Measurements from ENCODE around the gene CLDN7. TPM values are rescaled to one million over a fixed set of nuclear protein-coding genes. Genes with fewer than 3 reads are reported as not detected.

CLDN7 gene
- total and polyA plus RNA-seq, 4 donors: 3.0 to 35.0 (median 19.6) TPM

- TF ChIP-seq FOXA2 (IDR thresholded peaks at IDR 0.05) (peak; percentile 39), HNF4G (IDR thresholded peaks at IDR 0.05) (peak; percentile 48), YY1 (IDR thresholded peaks at IDR 0.05) (peak; percentile 33), ATF3 (IDR thresholded peaks at IDR 0.05) (no peak), JUND (IDR thresholded peaks at IDR 0.05) (peak; percentile 82 to 95), RXRA (IDR thresholded peaks at IDR 0.05) (peak; percentile 97 to 98)
These were observed 42.3 kb downstream of the CLDN7 start, which contains the start of the genes ACADVL and DLG4 (continued) for GRCh38 chr17:7219812-7220592.

GRCh38 chr17:7219229-7219811, 43.0 kb downstream of the CLDN7 start:
- H3K27ac ChIP-seq (ENCODE audit: low read depth in 1 of 2, low read length in 2 of 2): peak overlapping the region; percentile 99
- WGBS: 20% methylated on average over 12 of the region's 12 CpGs
- H3K9ac ChIP-seq (ENCODE audit: low read depth in 1 of 2, low read length in 2 of 2): peak overlapping the region; percentile 78 to 79
- no peak for DNase-seq (ENCODE audit: low spot score)
- TF ChIP-seq CTCF (IDR thresholded peaks at IDR 0.05; ENCODE audit: low read depth, low read length, missing input control): no peak
- TF ChIP-seq FOXA1 (IDR thresholded peaks at IDR 0.05): no peak
- TF ChIP-seq MAX (IDR thresholded peaks at IDR 0.05): peak; percentile 47
- no peak for TF ChIP-seq ATF3 (IDR thresholded peaks at IDR 0.05)
- TF ChIP-seq FOXA2 (IDR thresholded peaks at IDR 0.05): no peak
- H3K36me3 ChIP-seq (ENCODE audit: control insufficient read depth in 4 of 4, insufficient read depth in 3 of 4, low read depth in 1 of 4, low read length in 3 of 4): peaks cover 8 to 34% (median 26%) of the 10 kb centered on the region in 4 donors
- no peaks in the 10 kb centered on the region for H3K27me3 ChIP-seq (ENCODE audit: control insufficient read depth in 4 of 4, insufficient read depth in 4 of 4, low read length in 3 of 4)
- no peaks in the 10 kb centered on the region for H3K9me3 ChIP-seq (ENCODE audit: control insufficient read depth in 4 of 4, low read length in 3 of 4)
- peaks cover 14 to 67% (median 51%) of the 10 kb centered on the region in 4 donors for H3K4me1 ChIP-seq (ENCODE audit: control insufficient read depth in 4 of 4, insufficient read depth in 4 of 4, low read length in 3 of 4)
- peak overlapping the region; percentile 27 to 82 (median 79) for H3K4me3 ChIP-seq (ENCODE audit: low read depth in 1 of 3, low read length in 3 of 3)

GRCh38 chr17:7218758-7219157, 43.5 kb downstream of the CLDN7 start:
- no peak for DNase-seq (ENCODE audit: low spot score)
- Histone ChIP-seq H3K27me3 (ENCODE audit: control insufficient read depth in 4 of 4, insufficient read depth in 4 of 4, low read length in 3 of 4) (no peaks in the 10 kb centered on the region), H3K4me3 (ENCODE audit: low read depth in 1 of 3, low read length in 3 of 3) (no peak overlapping the region), H3K9ac (ENCODE audit: low read depth in 1 of 2, low read length in 2 of 2) (no peak overlapping the region), H3K27ac (ENCODE audit: low read depth in 1 of 2, low read length in 2 of 2) (peak overlapping the region; percentile 99), H3K4me1 (ENCODE audit: control insufficient read depth in 4 of 4, insufficient read depth in 4 of 4, low read length in 3 of 4) (peaks cover 14 to 65% (median 49%) of the 10 kb centered on the region in 4 donors), H3K36me3 (ENCODE audit: control insufficient read depth in 4 of 4, insufficient read depth in 3 of 4, low read depth in 1 of 4, low read length in 3 of 4) (peaks cover 4 to 29% (median 21%) of the 10 kb centered on the region in 4 donors), H3K9me3 (ENCODE audit: control insufficient read depth in 4 of 4, low read length in 3 of 4) (no peaks in the 10 kb centered on the region)
- TF ChIP-seq MAX (IDR thresholded peaks at IDR 0.05): no peak
- TF ChIP-seq FOXA2 (IDR thresholded peaks at IDR 0.05): no peak
- no peak for TF ChIP-seq GABPA (IDR thresholded peaks at IDR 0.05 in 1 of 2, conservative IDR thresholded peaks at IDR 0.05 in 1 of 2)
- WGBS: 92% methylated on average over 6 of the region's 6 CpGs

GRCh38 chr17:7218166-7218565, 44.1 kb downstream of the CLDN7 start:
- no peak overlapping the region for H3K9ac ChIP-seq (ENCODE audit: low read depth in 1 of 2, low read length in 2 of 2)
- no peak overlapping the region for H3K27ac ChIP-seq (ENCODE audit: low read depth in 1 of 2, low read length in 2 of 2)
- no peak overlapping the region for H3K4me3 ChIP-seq (ENCODE audit: low read depth in 1 of 3, low read length in 3 of 3)

More at GRCh38 chr17:7218166-7218565, 44.1 kb downstream of the CLDN7 start:
- no peak for TF ChIP-seq CTCF (IDR thresholded peaks at IDR 0.05; ENCODE audit: low read depth, low read length, missing input control)
- Histone ChIP-seq H3K27me3 (ENCODE audit: control insufficient read depth in 4 of 4, insufficient read depth in 4 of 4, low read length in 3 of 4) (no peaks in the 10 kb centered on the region), H3K36me3 (ENCODE audit: control insufficient read depth in 4 of 4, insufficient read depth in 3 of 4, low read depth in 1 of 4, low read length in 3 of 4) (peaks cover 4 to 23% (median 15%) of the 10 kb centered on the region in 4 donors), H3K9me3 (ENCODE audit: control insufficient read depth in 4 of 4, low read length in 3 of 4) (no peaks in the 10 kb centered on the region), H3K4me1 (ENCODE audit: control insufficient read depth in 4 of 4, insufficient read depth in 4 of 4, low read length in 3 of 4) (peaks cover 14 to 59% (median 46%) of the 10 kb centered on the region in 4 donors)
- DNase-seq (ENCODE audit: low spot score): no peak
- 87% methylated on average over 6 of the region's 6 CpGs for WGBS

Data from liver (tissue), 9 donors.